Cardiac fibroblast (primary cell): Measurements from ENCODE around the gene PTPN13.

Experiments
- DNase-seq, 2 donors: peaks; one replicate each; pipeline versions ENCODE4 v3.0.0 to v3.0.0-alpha.2; 2010; ENCODE audit warnings: low read depth in 2 of 2
- H3K4me3 ChIP-seq, 2 donors: replicated peaks in 1 of 2; 1 replicate in 1 of 2; 2 replicates in 1 of 2; pipeline ENCODE4 v1.5.1; 2011; ENCODE audit warnings: low read depth in 2 of 2, low read length in 2 of 2, mild to moderate bottlenecking in 2 of 2, moderate library complexity in 1 of 2
- TF ChIP-seq, protein P1 (sequence below): IDR thresholded peaks from one replicate; pipeline ENCODE4 v1.5.1; 2011; ENCODE audit warnings: low read depth, mild to moderate bottlenecking, low read length, inconsistent platforms

The PTPN13 gene, protein sequence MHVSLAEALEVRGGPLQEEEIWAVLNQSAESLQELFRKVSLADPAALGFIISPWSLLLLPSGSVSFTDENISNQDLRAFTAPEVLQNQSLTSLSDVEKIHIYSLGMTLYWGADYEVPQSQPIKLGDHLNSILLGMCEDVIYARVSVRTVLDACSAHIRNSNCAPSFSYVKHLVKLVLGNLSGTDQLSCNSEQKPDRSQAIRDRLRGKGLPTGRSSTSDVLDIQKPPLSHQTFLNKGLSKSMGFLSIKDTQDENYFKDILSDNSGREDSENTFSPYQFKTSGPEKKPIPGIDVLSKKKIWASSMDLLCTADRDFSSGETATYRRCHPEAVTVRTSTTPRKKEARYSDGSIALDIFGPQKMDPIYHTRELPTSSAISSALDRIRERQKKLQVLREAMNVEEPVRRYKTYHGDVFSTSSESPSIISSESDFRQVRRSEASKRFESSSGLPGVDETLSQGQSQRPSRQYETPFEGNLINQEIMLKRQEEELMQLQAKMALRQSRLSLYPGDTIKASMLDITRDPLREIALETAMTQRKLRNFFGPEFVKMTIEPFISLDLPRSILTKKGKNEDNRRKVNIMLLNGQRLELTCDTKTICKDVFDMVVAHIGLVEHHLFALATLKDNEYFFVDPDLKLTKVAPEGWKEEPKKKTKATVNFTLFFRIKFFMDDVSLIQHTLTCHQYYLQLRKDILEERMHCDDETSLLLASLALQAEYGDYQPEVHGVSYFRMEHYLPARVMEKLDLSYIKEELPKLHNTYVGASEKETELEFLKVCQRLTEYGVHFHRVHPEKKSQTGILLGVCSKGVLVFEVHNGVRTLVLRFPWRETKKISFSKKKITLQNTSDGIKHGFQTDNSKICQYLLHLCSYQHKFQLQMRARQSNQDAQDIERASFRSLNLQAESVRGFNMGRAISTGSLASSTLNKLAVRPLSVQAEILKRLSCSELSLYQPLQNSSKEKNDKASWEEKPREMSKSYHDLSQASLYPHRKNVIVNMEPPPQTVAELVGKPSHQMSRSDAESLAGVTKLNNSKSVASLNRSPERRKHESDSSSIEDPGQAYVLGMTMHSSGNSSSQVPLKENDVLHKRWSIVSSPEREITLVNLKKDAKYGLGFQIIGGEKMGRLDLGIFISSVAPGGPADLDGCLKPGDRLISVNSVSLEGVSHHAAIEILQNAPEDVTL (N-terminal part only)

DNA sequence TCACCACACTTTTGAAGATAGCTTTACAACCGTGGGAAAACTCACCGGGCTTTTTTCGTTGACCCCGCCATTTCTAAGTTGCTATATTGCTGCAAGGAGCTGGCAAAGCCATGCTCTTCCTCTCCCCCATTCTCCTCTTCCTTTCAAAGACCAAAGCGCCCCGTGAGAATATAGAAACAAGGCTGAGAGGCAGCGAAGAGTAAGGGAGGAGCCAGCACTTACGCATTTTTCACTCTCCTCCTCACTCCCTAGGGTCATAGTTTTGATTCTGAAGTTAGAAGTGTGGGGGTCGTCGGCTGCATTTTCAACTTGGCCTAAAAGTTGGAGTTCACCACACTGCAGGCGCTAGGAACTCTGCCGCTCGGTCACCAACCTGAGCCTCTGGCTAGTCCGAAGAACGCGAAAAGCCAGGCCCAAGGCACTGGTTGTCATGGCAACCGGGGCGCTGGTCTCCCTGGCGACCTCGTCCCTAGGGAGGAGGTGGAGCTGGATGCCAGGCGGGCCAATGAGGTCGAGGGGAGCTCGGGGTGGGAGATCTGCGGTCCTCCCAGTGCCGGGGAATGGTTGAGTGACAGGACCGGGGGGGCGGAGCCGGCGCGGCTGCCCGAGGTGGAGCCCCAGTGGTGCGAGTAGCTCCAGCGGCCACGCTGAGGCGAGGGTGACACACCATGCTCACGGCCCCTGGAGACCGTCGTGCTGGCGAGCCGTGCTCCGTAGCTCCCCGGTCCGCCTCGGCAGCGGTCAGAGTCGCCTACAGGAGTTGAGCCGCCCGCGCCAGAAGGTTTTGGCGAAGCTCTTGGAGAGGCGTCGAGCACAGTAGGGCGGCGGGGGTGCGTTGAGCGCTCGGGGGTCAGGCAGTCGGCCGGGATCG is at the start of gene PTPN13:
Gene PTPN13, plus strand, starts transcription at position 628 of the 871 bp plus-strand sequence. CDS start 40,942 bp downstream, outside the sequence.
- DNase-seq, result peak; percentile 99
- TF ChIP-seq, protein P1, sequence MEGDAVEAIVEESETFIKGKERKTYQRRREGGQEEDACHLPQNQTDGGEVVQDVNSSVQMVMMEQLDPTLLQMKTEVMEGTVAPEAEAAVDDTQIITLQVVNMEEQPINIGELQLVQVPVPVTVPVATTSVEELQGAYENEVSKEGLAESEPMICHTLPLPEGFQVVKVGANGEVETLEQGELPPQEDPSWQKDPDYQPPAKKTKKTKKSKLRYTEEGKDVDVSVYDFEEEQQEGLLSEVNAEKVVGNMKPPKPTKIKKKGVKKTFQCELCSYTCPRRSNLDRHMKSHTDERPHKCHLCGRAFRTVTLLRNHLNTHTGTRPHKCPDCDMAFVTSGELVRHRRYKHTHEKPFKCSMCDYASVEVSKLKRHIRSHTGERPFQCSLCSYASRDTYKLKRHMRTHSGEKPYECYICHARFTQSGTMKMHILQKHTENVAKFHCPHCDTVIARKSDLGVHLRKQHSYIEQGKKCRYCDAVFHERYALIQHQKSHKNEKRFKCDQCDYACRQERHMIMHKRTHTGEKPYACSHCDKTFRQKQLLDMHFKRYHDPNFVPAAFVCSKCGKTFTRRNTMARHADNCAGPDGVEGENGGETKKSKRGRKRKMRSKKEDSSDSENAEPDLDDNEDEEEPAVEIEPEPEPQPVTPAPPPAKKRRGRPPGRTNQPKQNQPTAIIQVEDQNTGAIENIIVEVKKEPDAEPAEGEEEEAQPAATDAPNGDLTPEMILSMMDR, result no peak
- peak within 1 kb of the TSS; percentile 59 to 93 for H3K4me3 ChIP-seq

DNA sequence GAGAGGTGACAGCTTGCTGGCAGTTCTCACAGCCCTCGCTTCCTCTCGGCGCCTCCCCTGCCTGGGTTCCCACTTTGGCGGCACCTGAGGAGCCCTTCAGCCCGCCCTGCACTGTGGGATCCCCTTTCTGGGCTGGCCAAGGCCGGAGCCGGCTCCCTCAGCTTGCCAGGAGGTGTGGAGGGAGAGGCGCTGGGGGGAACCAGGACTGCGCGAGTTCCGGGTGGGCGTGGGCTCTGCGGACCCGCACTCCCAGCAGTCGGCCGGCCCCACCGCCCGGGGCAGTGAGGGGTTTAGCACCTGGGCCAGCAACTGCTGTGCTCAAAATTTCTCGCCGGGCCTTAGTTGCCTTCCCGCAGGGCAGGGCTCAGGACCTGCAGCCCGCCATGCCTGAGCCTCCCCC is 47.0 kb upstream of the PTPN13 start:
- H3K4me3 ChIP-seq, result no peak overlapping the region
- TF ChIP-seq, protein P1, result no peak
- no peak for DNase-seq

DNA sequence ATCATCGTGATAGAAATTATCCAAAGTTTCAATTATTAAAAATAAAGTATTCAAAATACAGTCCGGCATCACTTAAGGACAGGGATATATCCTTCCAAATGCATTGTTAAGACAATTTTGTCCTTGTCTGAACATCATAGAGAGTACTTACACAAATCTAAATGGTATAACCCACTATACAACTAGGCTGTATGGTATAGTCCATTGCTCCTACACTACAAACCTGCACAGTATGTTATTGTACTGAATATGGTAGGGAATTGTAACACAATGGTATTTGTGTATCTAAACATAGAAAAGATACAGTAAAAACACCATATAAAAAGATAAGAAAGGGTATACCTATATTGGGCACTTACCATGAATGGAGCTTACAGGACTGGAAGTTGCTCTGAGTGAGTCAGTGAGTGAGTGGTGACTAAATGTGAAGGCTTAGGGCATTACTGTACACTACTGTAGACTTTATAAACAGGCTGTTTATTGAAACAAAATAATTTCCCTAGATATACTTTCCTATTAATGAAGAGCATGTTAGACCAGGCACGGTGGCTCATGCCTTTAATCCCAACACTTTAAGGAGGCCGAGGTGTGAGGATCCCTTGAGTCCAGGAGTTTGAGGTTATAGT is 44.8 kb upstream of the PTPN13 start:
- DNase-seq, result peak in 1 of 2 donors; percentile 61
- TF ChIP-seq, protein P1, result no peak
- no peak overlapping the region for H3K4me3 ChIP-seq

DNA sequence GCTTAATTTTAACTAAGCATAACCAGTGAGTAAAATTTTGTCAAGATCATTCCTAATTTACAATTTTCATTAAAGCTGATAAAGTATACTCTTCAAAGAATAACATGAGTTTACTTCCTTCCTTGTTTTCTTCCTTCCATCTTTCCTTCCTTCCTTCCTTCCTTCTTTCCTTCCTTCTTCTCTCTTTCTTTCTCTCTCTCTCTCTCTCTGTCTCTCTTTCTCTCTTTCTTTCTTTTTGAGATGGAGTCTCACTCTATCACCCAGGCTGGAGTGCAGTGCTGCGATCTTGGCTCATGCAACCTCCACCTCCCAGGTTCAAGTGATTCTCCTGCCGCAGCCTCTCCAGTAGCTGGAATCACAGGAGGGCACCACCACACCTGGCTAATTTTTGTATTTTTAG is 42.7 kb upstream of the PTPN13 start:
- H3K4me3 ChIP-seq, result no peak overlapping the region
- TF ChIP-seq, protein P1, result no peak
- no peak for DNase-seq

DNA sequence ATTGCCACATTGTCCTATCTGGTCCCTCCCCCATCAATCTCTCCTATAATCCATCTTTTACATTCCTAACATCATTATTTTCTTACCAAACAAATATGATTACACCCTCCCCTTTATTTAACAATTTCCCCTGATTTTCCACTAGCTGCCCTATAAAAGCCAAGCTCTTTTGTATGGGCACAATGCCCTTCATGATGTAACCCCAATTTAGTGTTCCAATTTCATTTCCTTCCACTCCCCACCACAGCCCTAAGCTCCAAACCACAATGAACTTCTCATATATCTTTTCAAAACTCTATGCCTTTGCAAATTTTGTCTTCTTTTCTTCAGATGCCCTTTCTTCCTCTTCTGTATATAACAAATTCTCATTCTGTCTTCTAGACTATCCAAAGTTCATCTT is 39.5 kb upstream of the PTPN13 start:
- TF ChIP-seq, protein P1, result no peak
- DNase-seq, result no peak
- H3K4me3 ChIP-seq, result no peak overlapping the region
